OCI-LY3 (cell line): ENCODE measurements around the gene TRIP11.

ENCODE experiments used
- H2AFZ ChIP-seq: fragments of 200-600, 300-600 bp; shearing (Covaris generic); 2 replicates; pipeline ENCODE4 v1.6.0; 2014; ENCODE audit warnings: antibody characterized with exemption, low read depth, low read length
- H3K27ac ChIP-seq: fragments of 200-600, 300-600 bp; sonication (generic); 2 replicates; pipeline ENCODE4 v1.5.1; 2014; ENCODE audit warnings: mild to moderate bottlenecking, low read length, moderate library complexity, mixed read lengths
- H3K27me3 ChIP-seq: fragments of 200-600, 300-600 bp; sonication (generic); 2 replicates; pipeline ENCODE4 v1.6.1; 2014; ENCODE audit warnings: low read depth, low read length, mixed read lengths
- H3K36me3 ChIP-seq: fragments of 200-600, 300-600 bp; sonication (generic); replicated peaks from 2 replicates; pipeline ENCODE3; 2014; ENCODE audit warnings: low read depth, low read length, mixed read lengths
- H3K4me1 ChIP-seq: fragments of 300-600, 200-600 bp; sonication (generic); 2 replicates; pipeline ENCODE4 v1.6.1; 2014; ENCODE audit warnings: low read length, mixed read lengths
- H3K4me2 ChIP-seq: fragments of 200-600, 300-600 bp; sonication (generic); 2 replicates; pipeline ENCODE4 v1.6.1; 2014; ENCODE audit warnings: low read length, mixed read lengths
- H3K4me3 ChIP-seq: fragments of 300-600, 200-600 bp; sonication (generic); 2 replicates; pipeline ENCODE4 v1.5.1; 2014; ENCODE audit warnings: antibody characterized with exemption, mild to moderate bottlenecking, low read length, moderate library complexity
- H3K79me2 ChIP-seq: fragments of 300-600, 200-600 bp; shearing (Covaris generic); 2 replicates; pipeline ENCODE4 v1.6.1; 2014; ENCODE audit warnings: mild to moderate bottlenecking, low read length, mixed read lengths
- H3K9ac ChIP-seq: fragments of 300-600, 200-600 bp; shearing (Covaris generic); 2 replicates; pipeline ENCODE4 v1.6.0; 2014; ENCODE audit warnings: mild to moderate bottlenecking, low read length, moderate library complexity
- H3K9me3 ChIP-seq: fragments of 200-600, 300-600 bp; shearing (Covaris generic); 2 replicates; pipeline ENCODE4 v1.6.1; 2014; ENCODE audit warnings: low read length, mixed read lengths; ENCODE audit not compliant: insufficient read depth
- H4K20me1 ChIP-seq: fragments of 200-600, 300-600 bp; sonication (generic); 2 replicates; pipeline ENCODE4 v1.6.1; 2016; ENCODE audit warnings: low read length, mixed read lengths; ENCODE audit not compliant: insufficient read depth
- CTCF ChIP-seq: fragments of 200-600, 300-600 bp; sonication (generic); IDR thresholded peaks from 2 replicates; pipeline ENCODE4 v1.5.1; 2014; ENCODE audit warnings: antibody characterized with exemption, low read length, low read depth
- EZH2phosphoT487 ChIP-seq: fragments of 200-600 bp; shearing (Covaris generic); IDR thresholded peaks from 2 replicates; pipeline ENCODE4 v1.6.1; 2018; ENCODE audit warnings: antibody characterized with exemption, mixed run types, low read depth

The TRIP11 gene

DNA sequence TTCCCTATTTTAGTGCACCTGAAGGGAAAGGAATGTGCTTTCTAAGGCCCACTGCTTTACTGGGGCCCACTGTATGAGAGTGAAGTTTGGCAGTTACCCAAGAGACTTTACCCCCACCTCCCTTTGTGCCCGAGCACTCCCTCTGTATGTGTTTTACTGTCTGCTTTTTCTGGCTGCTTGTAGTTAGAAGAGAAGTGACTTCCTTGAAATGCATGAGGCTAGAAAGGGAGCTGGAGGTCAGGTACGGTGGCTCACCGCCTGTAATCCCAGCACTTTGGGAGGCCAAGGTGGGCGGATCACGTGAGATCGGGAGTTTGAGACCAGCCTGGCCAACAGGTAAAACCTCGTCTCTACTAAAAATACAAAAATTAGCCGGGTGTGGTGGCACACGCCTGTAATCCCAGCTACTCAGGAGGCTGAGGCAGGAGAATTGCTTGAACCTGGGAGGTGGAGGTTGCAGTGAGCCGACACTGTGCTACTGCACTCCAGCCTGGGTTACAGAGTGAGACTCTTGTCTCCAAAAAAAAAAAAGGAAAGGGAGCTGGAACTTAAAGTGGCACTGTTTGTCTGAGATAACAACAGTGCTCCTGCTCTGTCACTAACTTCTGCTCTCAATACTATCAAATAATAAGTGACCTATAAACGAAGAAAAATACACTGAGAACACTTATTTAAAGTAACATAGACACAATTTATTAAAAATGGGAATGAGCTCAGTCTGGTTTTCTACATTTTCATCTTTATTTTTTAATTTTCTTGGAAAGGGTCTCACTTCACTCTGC, 5.8 kb downstream of the TRIP11 start:
- H2AFZ ChIP-seq, result no peak overlapping the region
- H3K27ac ChIP-seq, result no peak overlapping the region
- H3K36me3 ChIP-seq, result peaks cover 17% of the 10 kb centered on the region
- TF ChIP-seq EZH2phosphoT487, result no peak
- no peak for TF ChIP-seq CTCF
- no peak overlapping the region for H3K4me3 ChIP-seq
- H3K4me1 ChIP-seq, result peaks cover 7% of the 10 kb centered on the region
- H3K27me3 ChIP-seq, result no peaks in the 10 kb centered on the region
- H4K20me1 ChIP-seq, result peaks cover 24% of the 10 kb centered on the region
- H3K9ac ChIP-seq, result no peak overlapping the region
- H3K79me2 ChIP-seq, result peaks cover 51% of the 10 kb centered on the region
- H3K9me3 ChIP-seq, result no peaks in the 10 kb centered on the region
- H3K4me2 ChIP-seq, result no peak overlapping the region

GRCh38 chr14:92033433-92033832, 6.4 kb downstream of the TRIP11 start:
- peaks cover 44% of the 10 kb centered on the region for H3K79me2 ChIP-seq
- peaks cover 24% of the 10 kb centered on the region for H4K20me1 ChIP-seq

DNA sequence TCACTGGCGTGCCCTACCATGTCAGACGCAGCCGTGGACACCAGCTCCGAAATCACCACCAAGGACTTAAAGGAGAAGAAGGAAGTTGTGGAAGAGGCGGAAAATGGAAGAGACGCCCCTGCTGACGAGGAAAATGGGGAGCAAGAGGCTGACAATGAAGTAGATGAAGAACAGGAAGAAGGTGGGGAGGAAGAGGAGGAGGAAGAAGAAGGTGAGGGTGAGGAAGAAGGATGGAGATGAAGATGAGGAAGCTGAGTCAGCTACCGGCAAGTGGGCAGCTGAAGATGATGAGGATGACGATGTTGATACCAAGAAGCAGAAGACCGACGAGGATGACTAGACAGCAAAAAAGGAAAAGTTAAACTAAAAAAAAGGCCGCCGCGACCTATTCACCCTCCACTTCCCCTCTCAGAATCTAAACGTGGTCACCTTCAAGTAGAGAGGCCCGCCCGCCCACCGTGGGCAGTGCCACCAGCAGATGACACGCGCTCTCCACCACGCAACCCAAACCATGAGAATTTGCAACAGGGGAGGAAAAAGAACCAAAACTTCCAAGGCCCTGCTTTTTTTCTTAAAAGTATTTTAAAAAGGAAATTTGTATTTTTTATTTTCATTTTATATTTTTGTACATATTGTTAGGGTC, 13.2 kb downstream of the TRIP11 start:
- no peak overlapping the region for H3K4me2 ChIP-seq
- H3K27me3 ChIP-seq, result no peaks in the 10 kb centered on the region
- no peaks in the 10 kb centered on the region for H3K79me2 ChIP-seq
- H3K9ac ChIP-seq, result no peak overlapping the region
- no peaks in the 10 kb centered on the region for H3K4me1 ChIP-seq
- 0 out of 2 replicates have a peak, but pooled peaks cover 6% of the 10 kb centered on the region for H4K20me1 ChIP-seq
- H3K9me3 ChIP-seq, result no peaks in the 10 kb centered on the region
- no peak overlapping the region for H3K4me3 ChIP-seq
- no peak for TF ChIP-seq EZH2phosphoT487
- TF ChIP-seq CTCF, result no peak
- H2AFZ ChIP-seq, result no peak overlapping the region
- H3K27ac ChIP-seq, result no peak overlapping the region
- H3K36me3 ChIP-seq, result peaks cover 31% of the 10 kb centered on the region

More at GRCh38 chr14:92033433-92033832, 6.4 kb downstream of the TRIP11 start:
- no peaks in the 10 kb centered on the region for H3K9me3 ChIP-seq
- peaks cover 20% of the 10 kb centered on the region for H3K36me3 ChIP-seq
- H3K4me1 ChIP-seq, result peaks cover 4% of the 10 kb centered on the region
- no peaks in the 10 kb centered on the region for H3K27me3 ChIP-seq
- H3K27ac ChIP-seq, result no peak overlapping the region
- H3K4me3 ChIP-seq, result no peak overlapping the region
- no peak overlapping the region for H3K9ac ChIP-seq
- no peak overlapping the region for H2AFZ ChIP-seq
- no peak overlapping the region for H3K4me2 ChIP-seq
- TF ChIP-seq EZH2phosphoT487, result no peak
- no peak for TF ChIP-seq CTCF

DNA sequence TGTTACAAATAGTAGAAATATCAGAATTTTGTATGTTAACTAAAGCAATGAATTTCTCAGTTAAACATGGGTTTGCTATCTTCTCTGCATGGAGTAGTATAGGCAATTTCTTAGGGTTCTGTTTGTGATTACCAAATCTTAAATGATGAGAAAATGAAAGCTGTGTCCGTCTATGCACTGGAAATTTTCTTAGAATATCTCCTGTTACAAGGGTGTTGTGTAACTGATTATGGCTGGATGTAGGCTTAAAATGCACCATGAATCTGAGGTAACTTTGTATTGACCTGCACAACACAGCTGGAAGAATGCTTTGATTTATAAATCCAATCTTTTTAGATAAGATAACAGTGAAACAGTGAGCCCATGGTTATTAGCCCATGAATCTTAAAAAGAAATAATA, 17.8 kb downstream of the TRIP11 start:
- 0 out of 2 replicates have a peak, but pooled peaks cover 6% of the 10 kb centered on the region for H4K20me1 ChIP-seq
- H3K4me1 ChIP-seq, result no peaks in the 10 kb centered on the region
- H3K9me3 ChIP-seq, result no peaks in the 10 kb centered on the region
- H3K27me3 ChIP-seq, result no peaks in the 10 kb centered on the region
- TF ChIP-seq EZH2phosphoT487 (no peak), CTCF (no peak)
- H3K27ac ChIP-seq, result no peak overlapping the region
- no peak overlapping the region for H2AFZ ChIP-seq
- no peak overlapping the region for H3K4me2 ChIP-seq
- H3K4me3 ChIP-seq, result no peak overlapping the region
- H3K9ac ChIP-seq, result no peak overlapping the region
- H3K36me3 ChIP-seq, result peaks cover 29% of the 10 kb centered on the region
- no peaks in the 10 kb centered on the region for H3K79me2 ChIP-seq
